OCI-M1 (cell line): Measurements from ENCODE around the gene HSD17B14.
A peak's percentile ranks its signal among the peaks of the same experiment; 100 is the strongest.
"Not testable (repeated sequence)": the region's sequence is repeated elsewhere in the genome, so short reads cannot be mapped to it uniquely, and the experiment has no call there.

Source experiments
- DNase-seq: peaks from one replicate; lab custom pipeline; 2025; lab: John Stamatoyannopoulos, UW

HSD17B14 gene

GRCh38 chr19:48867123-48867745, 30.9 kb upstream of the HSD17B14 start:
- peak; percentile 64 for DNase-seq

- DNase-seq, result no peak
These were observed 30.4 kb upstream of the HSD17B14 start for GRCh38 chr19:48866692-48867091.

GRCh38 chr19:48862827-48863226, 26.5 kb upstream of the HSD17B14 start:
- no peak for DNase-seq

- DNase-seq, result no peak
These were observed 25.0 kb upstream of the HSD17B14 start for GRCh38 chr19:48861313-48861712.

GRCh38 chr19:48859711-48860572, 23.7 kb upstream of the HSD17B14 start:
- DNase-seq, result peak; percentile 89

GRCh38 chr19:48858984-48859710, 22.9 kb upstream of the HSD17B14 start:
- peak; percentile 70 for DNase-seq

GRCh38 chr19:48856921-48857320, 20.6 kb upstream of the HSD17B14 start:
- DNase-seq, result no peak

- DNase-seq, result no peak
These were observed 17.8 kb upstream of the HSD17B14 start for GRCh38 chr19:48854103-48854502.

GRCh38 chr19:48853483-48853882, 17.2 kb upstream of the HSD17B14 start:
- DNase-seq, result no peak

- no peak for DNase-seq
These were observed 16.0 kb upstream of the HSD17B14 start for GRCh38 chr19:48852292-48852691.

- not testable (repeated sequence) for DNase-seq
These were observed 10.4 kb upstream of the HSD17B14 start for GRCh38 chr19:48846659-48847058.

- no peak for DNase-seq
These were observed 9.1 kb upstream of the HSD17B14 start for GRCh38 chr19:48845384-48845783.

- peak; percentile 17 for DNase-seq
These were observed 8.2 kb upstream of the HSD17B14 start for GRCh38 chr19:48844472-48844871.

- DNase-seq, result peak; percentile 81
These were observed 6.5 kb upstream of the HSD17B14 start for GRCh38 chr19:48842789-48843162.

GRCh38 chr19:48841571-48841970, 5.3 kb upstream of the HSD17B14 start:
- DNase-seq, result no peak

GRCh38 chr19:48841047-48841446, 4.8 kb upstream of the HSD17B14 start:
- DNase-seq, result no peak

- no peak for DNase-seq
These were observed 1.4 kb upstream of the HSD17B14 start for GRCh38 chr19:48837687-48838086.

GRCh38 chr19:48837051-48837524, 797 bp upstream of the HSD17B14 start:
- DNase-seq, result peak; percentile 85

- peak; percentile 98 for DNase-seq
These were observed 580 bp downstream of the HSD17B14 start for GRCh38 chr19:48835734-48836088.

GRCh38 chr19:48833977-48834376, 2.3 kb downstream of the HSD17B14 start:
- DNase-seq, result no peak

- DNase-seq, result no peak
These were observed 3.2 kb downstream of the HSD17B14 start for GRCh38 chr19:48833049-48833448.

GRCh38 chr19:48830965-48831364, 5.3 kb downstream of the HSD17B14 start:
- no peak for DNase-seq

GRCh38 chr19:48830088-48830487, 6.2 kb downstream of the HSD17B14 start:
- DNase-seq, result peak; percentile 33
